ENCODE results near the gene RREB1. TPM values are rescaled to one million over a fixed set of nuclear protein-coding genes. Genes with fewer than 3 reads are reported as not detected.

Gene RREB1
- total RNA-seq, 1 experiment from 2014 or later = 11.5 TPM

GRCh38 chr6:7088076-7088742 lies 19.6 kb upstream of the RREB1 start:
- no peak for DNase-seq (ENCODE audit: low read depth)

- DNase-seq (ENCODE audit: low read depth) = no peak
These were observed 8.8 kb upstream of the RREB1 start for GRCh38 chr6:7098993-7099392.

GRCh38 chr6:7100072-7100752 lies 7.5 kb upstream of the RREB1 start:
- DNase-seq (ENCODE audit: low read depth) = no peak

DNA sequence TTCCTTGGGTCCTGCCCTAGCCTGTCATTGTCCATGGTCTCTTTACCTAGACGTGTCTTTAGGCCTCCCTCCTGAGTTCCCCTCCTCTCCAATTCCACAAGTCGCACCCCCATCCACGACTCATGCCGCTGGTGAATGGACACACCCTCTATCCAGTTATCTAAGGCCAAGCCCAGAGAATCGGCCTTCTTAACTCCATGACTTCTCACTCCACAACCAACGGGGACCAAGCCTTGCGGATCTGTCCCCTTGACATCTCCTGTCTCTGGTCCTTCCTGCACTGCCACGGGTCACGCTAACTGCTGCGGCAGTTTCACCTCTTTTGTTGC lies 7.0 kb upstream of the RREB1 start:
- DNase-seq (ENCODE audit: low read depth) = no peak

DNA sequence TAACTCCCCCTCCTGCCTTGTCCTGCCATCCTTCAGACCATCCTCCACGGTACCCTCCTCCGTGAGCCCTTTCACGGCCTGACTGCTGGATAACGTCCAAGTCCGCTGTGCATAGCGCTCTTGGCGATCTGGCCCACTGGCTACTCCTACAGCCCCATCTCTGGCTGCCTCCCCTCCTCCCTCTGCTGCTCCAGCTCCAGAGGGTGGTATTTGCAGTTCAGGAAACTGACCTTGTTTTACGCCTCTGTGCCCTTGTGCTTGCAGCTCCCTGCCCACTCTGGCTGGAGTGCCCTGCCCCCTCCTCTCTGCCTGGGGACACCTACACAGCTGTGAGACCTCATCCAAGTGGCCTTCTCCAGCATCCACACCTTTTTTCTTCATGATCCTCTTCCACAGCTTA lies 6.5 kb upstream of the RREB1 start:
- no peak for DNase-seq (ENCODE audit: low read depth)

DNA sequence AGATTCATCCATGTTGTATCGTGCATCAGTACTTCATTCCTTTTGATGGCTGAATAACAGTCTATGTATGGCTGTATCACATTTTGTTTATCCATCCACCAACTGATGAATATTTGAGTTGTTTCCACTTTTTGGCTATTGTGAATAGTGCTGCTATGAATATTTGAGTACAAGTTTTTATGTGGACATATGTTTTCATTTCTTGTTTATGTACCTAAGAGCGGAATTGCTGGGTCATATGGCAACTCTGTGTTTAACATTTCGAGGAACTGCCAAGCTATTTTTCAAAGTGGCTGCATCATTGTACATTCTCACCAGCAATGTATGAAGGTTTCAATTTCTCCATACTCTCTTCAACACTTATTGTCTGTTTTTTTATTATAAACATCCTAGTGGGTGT lies 3.0 kb upstream of the RREB1 start:
- no peak for DNase-seq (ENCODE audit: low read depth)

- DNase-seq (ENCODE audit: low read depth) = peak; percentile 16
These were observed 1.5 kb upstream of the RREB1 start for GRCh38 chr6:7106215-7106751.

DNA sequence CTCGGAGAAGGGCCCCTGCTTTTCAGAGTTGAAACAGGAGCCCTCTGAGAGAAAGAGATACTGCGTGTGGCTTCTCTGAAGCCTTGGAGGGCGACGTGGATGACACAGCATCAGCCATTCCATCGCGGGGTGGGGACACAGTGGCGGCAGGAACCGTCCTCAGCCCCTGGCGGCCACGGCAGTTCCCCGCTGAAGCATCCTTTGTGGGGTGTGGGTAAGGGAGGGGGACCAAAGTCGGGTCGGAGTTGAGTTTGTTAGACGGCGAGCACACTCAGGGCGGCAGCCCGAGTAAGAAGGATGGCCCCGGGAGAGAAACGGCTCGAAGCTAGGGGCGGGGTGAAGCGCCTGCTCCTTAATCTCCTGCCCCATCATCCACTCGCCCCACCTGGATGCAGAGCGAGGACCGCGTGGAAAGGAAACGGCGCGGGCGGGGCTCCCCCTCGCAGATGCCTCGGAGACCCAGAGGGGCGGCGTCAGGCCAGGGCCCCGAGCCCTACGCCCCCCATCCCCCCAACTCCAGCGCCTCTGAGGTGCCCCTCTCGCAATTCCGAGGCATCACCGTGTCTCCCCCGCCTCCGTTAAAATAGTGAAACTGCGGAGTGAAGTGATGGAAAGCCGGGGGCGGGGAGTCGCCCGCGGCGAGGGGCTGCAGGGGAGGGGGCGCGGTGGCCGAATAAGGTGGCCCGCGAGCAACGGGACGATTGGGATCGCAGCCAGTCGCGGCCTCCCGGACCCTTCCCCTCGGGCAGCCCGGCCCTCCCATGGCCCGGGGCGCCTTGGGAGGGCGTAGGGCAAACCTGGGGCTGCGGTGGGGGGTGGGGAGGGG lies 796 bp upstream of the RREB1 start:
- no peak for DNase-seq (ENCODE audit: low read depth)

DNA sequence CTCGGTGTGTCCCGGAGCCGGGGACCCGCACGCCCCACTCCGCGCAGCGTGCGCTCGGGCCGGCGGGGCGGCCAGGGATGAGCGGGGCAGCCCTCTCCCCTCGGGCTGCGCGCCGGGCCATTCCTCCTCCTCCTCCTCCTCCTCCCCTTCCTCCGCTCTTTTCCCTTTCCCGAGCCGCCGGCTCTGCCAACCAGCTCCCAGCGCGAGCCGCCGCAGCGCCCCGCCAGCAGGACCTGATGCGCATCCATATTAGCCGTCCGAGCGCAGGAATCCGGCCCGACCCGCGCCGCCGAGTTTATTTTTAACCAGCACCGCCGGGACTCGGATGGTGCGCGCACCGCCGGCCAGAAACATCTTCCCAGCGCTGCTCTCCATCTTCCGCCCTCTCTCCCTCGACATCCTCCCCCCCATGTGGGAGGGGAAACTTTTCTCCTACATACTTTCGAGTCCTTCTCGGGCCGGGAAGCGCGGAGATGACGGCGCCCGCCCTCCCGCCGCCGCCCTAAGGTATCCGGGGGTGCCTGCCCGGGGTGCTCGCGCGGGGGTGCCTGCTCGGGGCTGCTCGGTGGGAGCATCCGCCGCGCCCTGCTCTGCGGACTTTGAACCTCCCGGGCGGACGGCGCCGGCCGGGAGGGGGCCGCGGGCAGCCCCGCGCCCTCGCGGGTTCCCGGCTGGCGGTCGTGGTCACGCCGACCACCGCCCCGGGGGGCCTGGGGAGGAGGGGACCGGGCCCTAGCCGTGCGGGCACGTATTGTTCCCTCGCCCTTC lies 619 bp downstream of the RREB1 start:
- peak; percentile 52 for DNase-seq (ENCODE audit: low read depth)

- DNase-seq (ENCODE audit: low read depth) = peak; percentile 65
These were observed 1.4 kb downstream of the RREB1 start for GRCh38 chr6:7108964-7109836.

DNA sequence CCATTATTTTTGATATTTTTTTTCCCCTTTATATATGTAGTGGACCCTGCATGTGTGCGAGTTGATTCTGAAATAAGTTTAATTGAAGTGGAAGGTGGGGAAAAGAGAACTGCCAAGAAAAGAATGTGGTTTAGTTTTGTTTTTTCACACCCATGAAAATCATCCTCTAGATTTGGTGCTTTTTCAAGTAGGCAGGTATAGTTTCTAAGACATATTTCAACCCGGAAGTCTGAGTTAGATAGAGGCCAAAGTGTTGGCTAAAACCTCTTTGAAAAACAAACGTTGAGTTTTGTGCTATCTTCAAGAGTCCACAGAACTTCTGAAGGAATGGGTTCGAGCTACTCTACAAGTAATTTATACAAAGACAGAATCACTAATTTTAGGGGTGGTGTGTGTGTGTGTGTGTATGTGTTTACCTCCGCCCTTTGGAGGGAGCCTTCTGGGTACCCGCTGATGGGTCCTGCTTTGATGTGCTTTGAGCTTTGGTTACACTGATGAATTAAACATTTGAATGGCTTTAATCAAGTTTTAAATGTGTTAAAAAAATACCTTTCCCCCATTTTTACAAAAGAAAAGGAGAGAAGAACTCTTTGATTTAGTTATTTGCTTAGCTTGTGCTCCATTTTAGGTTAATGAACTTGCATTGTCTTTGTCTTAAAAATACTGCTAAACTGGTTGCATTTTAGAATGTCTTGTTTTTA lies 2.5 kb downstream of the RREB1 start:
- DNase-seq (ENCODE audit: low read depth) = no peak

DNA sequence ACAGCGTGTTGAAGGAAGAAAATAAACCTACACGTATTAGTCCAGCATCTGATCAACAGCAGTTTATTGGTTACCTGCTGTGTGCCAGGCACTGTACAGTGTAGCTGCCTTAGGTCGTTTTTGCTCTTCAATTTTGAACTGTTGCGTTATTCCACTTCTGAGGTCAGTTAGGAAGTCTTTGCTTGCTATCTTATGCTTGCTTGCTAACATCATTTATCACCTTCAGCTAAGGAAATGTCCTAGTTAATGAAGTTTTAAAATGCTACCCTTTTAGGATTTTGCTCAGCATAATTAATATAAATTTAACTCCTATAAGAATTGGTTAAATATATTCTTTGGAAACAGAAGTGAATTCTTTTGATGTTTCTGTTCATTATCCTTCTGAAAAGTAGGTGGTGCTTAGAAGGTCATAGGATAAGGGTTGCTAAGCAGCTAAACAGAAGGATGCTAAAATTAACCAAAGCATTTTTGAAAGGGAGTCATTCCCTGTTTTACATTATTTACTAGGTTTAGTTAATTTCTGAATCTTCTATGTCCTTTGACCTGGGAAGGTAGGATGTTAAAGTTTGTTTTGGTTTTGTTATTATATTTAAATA lies 3.4 kb downstream of the RREB1 start:
- no peak for DNase-seq (ENCODE audit: low read depth)

- DNase-seq (ENCODE audit: low read depth) = no peak
These were observed 4.4 kb downstream of the RREB1 start for GRCh38 chr6:7112171-7112570.

- DNase-seq (ENCODE audit: low read depth) = no peak
These were observed 5.1 kb downstream of the RREB1 start for GRCh38 chr6:7112741-7113313.

GRCh38 chr6:7114744-7115458 lies 7.1 kb downstream of the RREB1 start:
- DNase-seq (ENCODE audit: low read depth) = no peak

DNA sequence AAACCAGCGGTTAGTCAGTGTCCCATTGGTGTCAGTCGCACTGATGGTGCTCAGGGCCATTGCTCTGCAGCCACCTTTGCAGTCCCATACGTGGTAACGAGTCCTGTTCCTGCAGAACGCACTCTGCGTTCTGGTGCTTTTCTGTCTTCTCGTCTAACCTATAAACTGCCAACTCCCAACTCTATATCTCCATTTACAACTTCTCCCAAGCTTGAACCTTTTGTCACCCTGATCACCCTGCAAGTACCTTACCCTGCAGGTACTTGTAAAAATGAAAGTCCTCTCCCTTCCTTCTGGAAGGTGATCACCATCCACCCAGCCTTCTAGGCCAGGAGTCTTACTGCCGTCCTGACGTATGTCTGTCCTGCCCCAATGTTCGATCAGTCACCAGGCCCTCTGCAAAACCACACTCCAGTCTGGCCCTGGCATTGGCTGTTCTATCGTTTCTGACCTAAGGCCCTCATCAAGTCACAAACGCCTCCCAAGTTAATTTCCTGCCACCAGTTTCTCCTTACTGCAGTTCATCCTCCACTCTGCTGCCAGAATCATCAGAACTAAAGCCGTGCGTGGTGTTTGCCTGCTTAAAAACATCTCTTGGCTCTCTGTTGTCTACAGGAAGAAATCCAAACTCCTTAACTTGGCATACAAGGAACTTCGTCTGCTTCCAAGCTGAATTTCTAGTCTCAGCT lies 7.9 kb downstream of the RREB1 start:
- no peak for DNase-seq (ENCODE audit: low read depth)

DNA sequence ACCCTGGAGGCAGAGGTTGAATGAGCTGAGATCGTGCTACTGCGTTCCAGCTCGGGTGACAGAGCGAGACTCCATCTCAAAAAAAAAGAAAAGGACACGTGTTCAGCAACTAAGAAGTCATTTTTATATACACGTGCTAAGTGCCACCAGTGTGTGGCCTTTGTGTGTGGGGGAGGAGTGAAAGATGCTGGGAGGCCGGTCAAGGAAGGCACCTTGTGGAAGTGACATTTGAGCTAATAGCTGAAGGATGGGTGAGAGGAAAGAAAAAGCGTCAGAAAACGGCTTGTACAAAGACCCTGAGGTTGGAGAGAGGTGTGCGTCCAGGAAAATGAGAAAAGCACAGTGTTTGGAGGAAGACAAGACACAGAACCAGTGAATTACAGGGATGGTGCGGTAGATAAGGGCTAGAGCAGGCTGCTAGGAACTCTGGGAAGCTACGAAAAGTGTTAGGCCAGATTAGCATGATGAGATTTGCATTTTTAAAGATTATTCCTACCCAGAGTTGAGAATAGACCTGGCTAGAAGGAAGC lies 11.6 kb downstream of the RREB1 start:
- DNase-seq (ENCODE audit: low read depth) = no peak

All from LHCN-M2 (cell line).